ENCODE data around the gene CATSPER1.

- no peak for TF ChIP-seq EP300 (IDR thresholded peaks at IDR 0.05)
- peak in 3 of 4 experiments; percentile 90 to 97 (median 95) for TF ChIP-seq CTCF (IDR thresholded peaks at IDR 0.05)
Observed at GRCh38 chr11:65988791-65989592, 37.3 kb downstream of the CATSPER1 start.

Measured in gastroesophageal sphincter (tissue), 3 donors.